K562 (cell line): ENCODE results near the gene ST6GAL1. TPM values are rescaled to one million over a fixed set of nuclear protein-coding genes. Genes with fewer than 3 reads are reported as not detected.

Source experiments
- ATAC-seq: fragments of 200-7000 bp; cut with Tn5 transposase; 3 replicates; pipeline ENCODE4 v1.9.1; 2020; ENCODE audit warnings: moderate library complexity
- BruUV-seq: library from RNA; stranded (reverse); fragments of 400-500 nt; replicated peaks from 2 replicates; lab custom pipeline; 2021; lab: Mats Ljungman, UMichigan
- CTCF ChIA-PET: fragments of 300-600 bp; formaldehyde crosslinking; extraction: SDS; loops from one replicate; lab custom pipeline; 2021; ENCODE audit warnings: low intra/inter-chr PET ratio; lab: Yijun Ruan, JAX
- POLR2A ChIA-PET: fragments of 300-600, 350-650 bp; sonication (Branson Sonifier 250); formaldehyde crosslinking; extraction: SDS; loops from one replicate; lab custom pipeline; 2021; ENCODE audit warnings: antibody characterized with exemption, inconsistent platforms; lab: Yijun Ruan, JAX
- DNase-seq, 4 experiments: peaks; one replicate each; pipeline versions ENCODE4 v3.0.0 to v3.0.0-alpha.2; 2011 to 2018; ENCODE audit warnings: low spot score in 3 of 4, mixed read lengths in 3 of 4; ENCODE audit errors: extremely low read depth in 1 of 4
- FAIRE-seq: peaks from 2 replicates; lab custom pipeline; 2011; peaks lifted over from hg19 to GRCh38; lab: Jason Lieb, UNC
- H2AFZ ChIP-seq: 2 replicates; pipeline ENCODE4 v1.6.0; 2011; ENCODE audit warnings: low read depth, low read length, control low read depth, inconsistent platforms
- H3K27ac ChIP-seq: fragments of 200-600 bp; 3 replicates; pipeline ENCODE4 v1.8.0; 2011; ENCODE audit warnings: low read depth, mild to moderate bottlenecking, control low read depth, inconsistent platforms, low read length, moderate library complexity, mixed read lengths; ENCODE audit errors: extremely low read depth
- H3K27me3 ChIP-seq, 2 experiments: fragments of 300-600 bp in 1 of 2; 2 replicates in 1 of 2; 3 replicates in 1 of 2; pipeline versions ENCODE4 v1.6.0 to v1.8.0; 2011; ENCODE audit warnings: inconsistent platforms in 2 of 2, low read length in 2 of 2, mild to moderate bottlenecking in 1 of 2, mixed read lengths in 1 of 2, moderate library complexity in 1 of 2; ENCODE audit not compliant: control insufficient read depth in 2 of 2, insufficient read depth in 2 of 2
- H3K36me3 ChIP-seq: fragments of 300-600 bp; 3 replicates; pipeline ENCODE4 v1.8.0; 2011; ENCODE audit warnings: mild to moderate bottlenecking, low read length, inconsistent platforms; ENCODE audit not compliant: control insufficient read depth, insufficient read depth
- H3K4me1 ChIP-seq, 2 experiments: fragments of 200-600 bp in 1 of 2; replicated peaks in 1 of 2; 2 replicates in 1 of 2; 3 replicates in 1 of 2; pipeline versions ENCODE4 v1.5.1 to v1.8.0; 2011; ENCODE audit warnings: inconsistent platforms in 2 of 2, low read length in 2 of 2, mild to moderate bottlenecking in 1 of 2, mixed read lengths in 1 of 2, moderate library complexity in 1 of 2; ENCODE audit not compliant: control insufficient read depth in 2 of 2, insufficient read depth in 2 of 2
- H3K4me2 ChIP-seq: 2 replicates; pipeline ENCODE4 v1.6.1; 2011; ENCODE audit warnings: low read length, control low read depth, inconsistent platforms, mixed read lengths; ENCODE audit not compliant: insufficient read depth
- H3K4me3 ChIP-seq: fragments of 200-600 bp; sonication (generic), shearing (Covaris generic); 2 replicates; pipeline ENCODE4 v1.5.1; 2016; ENCODE audit warnings: control low read depth, inconsistent platforms
- H3K79me2 ChIP-seq: fragments of 200-600 bp; 3 replicates; pipeline ENCODE4 v1.8.0; 2011; ENCODE audit warnings: low read length, inconsistent platforms; ENCODE audit not compliant: control insufficient read depth, insufficient read depth
- H3K9ac ChIP-seq, 2 experiments: 2 replicates each; pipeline versions ENCODE4 v1.6.0 to v1.6.1; 2011; ENCODE audit warnings: low read depth in 2 of 2, low read length in 2 of 2, control low read depth in 1 of 2, inconsistent platforms in 1 of 2, mild to moderate bottlenecking in 1 of 2, mixed read lengths in 1 of 2; ENCODE audit not compliant: insufficient read depth in 1 of 2
- H3K9me1 ChIP-seq: one replicate; pipeline ENCODE4 v1.6.0; 2011; ENCODE audit warnings: inconsistent platforms, mild to moderate bottlenecking, low read length, moderate library complexity; ENCODE audit not compliant: control insufficient read depth, insufficient read depth
- H3K9me3 ChIP-seq: replicated peaks from 2 replicates; pipeline ENCODE4 v1.5.1; 2011; ENCODE audit warnings: low read depth, low read length, inconsistent platforms; ENCODE audit not compliant: control insufficient read depth, insufficient read depth
- H4K20me1 ChIP-seq: replicated peaks from 2 replicates; pipeline ENCODE4 v1.6.1; 2011; ENCODE audit warnings: low read length, inconsistent platforms, mixed read lengths; ENCODE audit not compliant: control insufficient read depth, insufficient read depth
- ASH1L ChIP-seq: fragments of 450-650 bp; IDR thresholded peaks from 2 replicates; pipeline ENCODE4 v1.6.1; 2018; ENCODE audit warnings: borderline replicate concordance, mild to moderate bottlenecking, low read depth; ENCODE audit not compliant: partially characterized antibody
- FOXK1 ChIP-seq: sonication (generic); formaldehyde crosslinking; IDR thresholded peaks from 2 replicates; pipeline ENCODE4 v1.8.0; 2022; ENCODE audit warnings: missing genetic modification reagents, mild to moderate bottlenecking, borderline replicate concordance
- MED1 ChIP-seq: sonication (generic); formaldehyde crosslinking; IDR thresholded peaks from 2 replicates; pipeline ENCODE4 v1.8.1; 2023; ENCODE audit warnings: missing genetic modification reagents, borderline replicate concordance
- MEIS2 ChIP-seq: fragments of 450-650 bp; IDR thresholded peaks from 2 replicates; pipeline ENCODE4 v1.6.1; 2014; ENCODE audit warnings: mild to moderate bottlenecking; ENCODE audit not compliant: partially characterized antibody
- NONO ChIP-seq, 2 experiments: fragments of 200-400 bp in 1 of 2; fragments of 450-650 bp in 1 of 2; formaldehyde crosslinking in 1 of 2; IDR thresholded peaks; 2 replicates each; pipeline ENCODE4 v1.6.1; 2017; ENCODE audit warnings: low read depth in 2 of 2, mild to moderate bottlenecking in 2 of 2, moderate library complexity in 2 of 2, low read length in 1 of 2
- PPARD ChIP-seq: fragments of 250-450 bp; sonication (Bioruptor Pico); IDR thresholded peaks from 2 replicates; pipeline ENCODE4 v1.8.0; 2022; ENCODE audit warnings: inconsistent platforms, mild to moderate bottlenecking, moderate library complexity
- SNIP1 ChIP-seq: fragments of 450-650 bp; IDR thresholded peaks from 2 replicates; pipeline ENCODE4 v1.7.1; 2017; ENCODE audit warnings: low read depth, mild to moderate bottlenecking
- SOX6 ChIP-seq: fragments of 450-650 bp; IDR thresholded peaks from 2 replicates; pipeline ENCODE4 v1.6.1; 2014; ENCODE audit warnings: mild to moderate bottlenecking
- TCF7 ChIP-seq: sonication (generic); IDR thresholded peaks from 2 replicates; pipeline ENCODE4 v1.6.1; 2016; ENCODE audit warnings: antibody characterized with exemption, borderline replicate concordance
- XRCC5 ChIP-seq: fragments of 200-400 bp; formaldehyde crosslinking; IDR thresholded peaks from 2 replicates; pipeline ENCODE4 v1.6.1; 2017; ENCODE audit warnings: low read depth, mild to moderate bottlenecking, low read length
- ZNF12 ChIP-seq: sonication (generic); formaldehyde crosslinking; IDR thresholded peaks from 2 replicates; pipeline ENCODE4 v1.4.0; 2020; ENCODE audit warnings: mild to moderate bottlenecking, missing genetic modification reagents
- ZNF143 ChIP-seq: sonication (generic); formaldehyde crosslinking; IDR thresholded peaks from 2 replicates; pipeline ENCODE4 v1.9.0; 2022; ENCODE audit warnings: mild to moderate bottlenecking, missing genetic modification reagents
- ZNF165 ChIP-seq: fragments of 250-450 bp; sonication (Bioruptor Pico); IDR thresholded peaks from 2 replicates; pipeline ENCODE4 v1.4.0; 2020; ENCODE audit warnings: borderline replicate concordance
- ZNF3 ChIP-seq: fragments of 250-450 bp; sonication (Bioruptor Pico); IDR thresholded peaks from 2 replicates; pipeline ENCODE4 v1.5.0; 2021; ENCODE audit warnings: mild to moderate bottlenecking, moderate library complexity
- ZNF764 ChIP-seq: fragments of 250-450 bp; sonication (Bioruptor Pico); IDR thresholded peaks from 2 replicates; pipeline ENCODE4 v1.4.0; 2020; ENCODE audit warnings: low read depth, mild to moderate bottlenecking, moderate library complexity
- WGBS: fragments of 100-300 bp; shearing (Covaris generic); methylation state at CpG from one replicate; pipeline ENCODE4 v1.1.6; 2016; ENCODE audit warnings: low coverage, mixed read lengths; ENCODE audit not compliant: insufficient coverage; ENCODE audit errors: missing lambda C conversion rate; 5-methylcytosine and 5-hydroxymethylcytosine counted together
- in situ Hi-C: fragments of 300-500 bp; cut with MboI; formaldehyde crosslinking; loops from 4 replicates; pipeline ENCODE4 v1.15.0; 2018; ENCODE audit warnings: inconsistent platforms, mixed read lengths
- intact Hi-C: fragments of 100-400 bp; cut with micrococcal nuclease; formaldehyde crosslinking; loops from 2 replicates; pipeline ENCODE4 v1.14.2; 2022
- polyA plus RNA-seq, 8 experiments: library from polyadenylated mRNA; depleted of rRNA in 4 of 8; stranded (reverse) in 5 of 8; unstranded in 3 of 8; fragments of >200 nt; fragmentation: Nextera tagmentation in 2 of 8; fragmentation: Illumina TruSeq in 1 of 8; extraction: Ambion mirVana in 2 of 8; extraction: Trizol in 1 of 8; gene quantifications; 2 replicates each; pipeline versions ENCODE4 v1.2.1 to v1.2.3, GENCODE V29; 2011 to 2014; ENCODE audit warnings: inconsistent platforms in 1 of 8, missing spikeins in 1 of 8
- total RNA-seq, 7 experiments: library from RNA; depleted of rRNA in 6 of 7; stranded (reverse); fragments of >200 nt in 6 of 7; fragmentation: Illumina TruSeq in 2 of 7; extraction: Trizol in 2 of 7; gene quantifications; 2 replicates each; pipeline versions ENCODE4 v1.2.1 to v1.2.3, GENCODE V29; 2011 to 2021; ENCODE audit warnings: low replicate concordance in 1 of 7
- TF ChIP-seq, protein P1 (sequence below), 2 experiments: fragments of 450-650 bp; formaldehyde crosslinking in 1 of 2; IDR thresholded peaks; 2 replicates each; pipeline versions ENCODE4 v1.4.0 to v1.6.1; 2014 to 2020; ENCODE audit warnings: mild to moderate bottlenecking in 2 of 2, borderline replicate concordance in 1 of 2, low read depth in 1 of 2

Gene ST6GAL1
- total and polyA plus RNA-seq, 9 of the 15 experiments (the other 6 are each of a cell fraction or from before 2014, with no cell fraction given) = 31.9 to 145 (median 71.0) TPM

DNA sequence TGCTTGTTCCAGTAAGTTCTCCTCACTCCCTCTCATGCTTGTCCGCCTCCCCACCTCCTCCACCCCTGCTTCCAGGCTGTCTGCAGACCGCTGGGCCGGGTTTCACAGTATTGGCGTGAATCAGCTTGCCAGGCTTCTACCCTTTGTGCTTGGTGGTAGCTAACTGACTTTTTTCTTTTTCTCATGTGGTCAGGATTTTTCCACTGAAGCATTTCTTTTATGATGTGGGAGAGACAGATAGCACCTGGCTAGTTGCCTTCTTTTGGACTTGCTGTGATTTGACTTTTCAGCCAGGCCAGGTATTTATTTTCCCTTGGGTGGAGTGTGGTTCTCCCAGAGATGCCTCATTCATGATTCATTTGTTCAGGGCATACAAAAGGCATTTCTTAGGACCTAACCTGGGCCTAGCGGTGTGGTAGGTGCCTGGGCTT lies 60.6 kb downstream of the ST6GAL1 start:
- Histone ChIP-seq H2AFZ (no peak overlapping the region), H3K4me3 (no peak overlapping the region), H3K27ac (no peak overlapping the region), H3K4me2 (no peak overlapping the region), H3K27me3 (no peaks in the 10 kb centered on the region), H3K79me2 (peaks cover 26% of the 10 kb centered on the region; the same call in 2 of the 3 replicates), H3K36me3 (peaks cover 62% of the 10 kb centered on the region; the same call in 2 of the 3 replicates), H4K20me1 (no peaks in the 10 kb centered on the region), H3K9ac (no peak overlapping the region), H3K4me1 (peaks cover 6 to 35% of the 10 kb centered on the region in 2 experiments; a peak in 4 of 5 replicates), H3K9me3 (no peaks in the 10 kb centered on the region), H3K9me1 (no peaks in the 10 kb centered on the region)
- ATAC-seq (no peak), FAIRE-seq (no peak), DNase-seq (no peak)
- 100% methylated on average over 4 of the region's 5 CpGs for WGBS
- intact Hi-C loops = no loop called here
- in situ Hi-C loops = no loop called here
- BruUV-seq = no TSS peak
- ChIA-PET CTCF (interaction anchor here (0.6 kb wide), 1 partner anchor 75 kb away, joined by 5 read pairs; no protein-coding TSS in a partner anchor), POLR2A (interaction anchor here (0.7 kb wide), 1 partner anchor 14 kb away, joined by 3 read pairs; no protein-coding TSS in a partner anchor)
- TF ChIP-seq FOXK1 (CRISPR knock-in tag) = no peak
- TF ChIP-seq ZNF143 (CRISPR knock-in tag) = no peak
- no peak for TF ChIP-seq NONO (IDR thresholded peaks at IDR 0.05; ENCODE audit: low read depth in 2 of 2, low read length in 1 of 2)
- TF ChIP-seq MED1 = no peak
- no peak for TF ChIP-seq ZNF12 (CRISPR knock-in tag)
- no peak for TF ChIP-seq PPARD (CRISPR knock-in tag)
- no peak for TF ChIP-seq SOX6
- TF ChIP-seq, protein P1, sequence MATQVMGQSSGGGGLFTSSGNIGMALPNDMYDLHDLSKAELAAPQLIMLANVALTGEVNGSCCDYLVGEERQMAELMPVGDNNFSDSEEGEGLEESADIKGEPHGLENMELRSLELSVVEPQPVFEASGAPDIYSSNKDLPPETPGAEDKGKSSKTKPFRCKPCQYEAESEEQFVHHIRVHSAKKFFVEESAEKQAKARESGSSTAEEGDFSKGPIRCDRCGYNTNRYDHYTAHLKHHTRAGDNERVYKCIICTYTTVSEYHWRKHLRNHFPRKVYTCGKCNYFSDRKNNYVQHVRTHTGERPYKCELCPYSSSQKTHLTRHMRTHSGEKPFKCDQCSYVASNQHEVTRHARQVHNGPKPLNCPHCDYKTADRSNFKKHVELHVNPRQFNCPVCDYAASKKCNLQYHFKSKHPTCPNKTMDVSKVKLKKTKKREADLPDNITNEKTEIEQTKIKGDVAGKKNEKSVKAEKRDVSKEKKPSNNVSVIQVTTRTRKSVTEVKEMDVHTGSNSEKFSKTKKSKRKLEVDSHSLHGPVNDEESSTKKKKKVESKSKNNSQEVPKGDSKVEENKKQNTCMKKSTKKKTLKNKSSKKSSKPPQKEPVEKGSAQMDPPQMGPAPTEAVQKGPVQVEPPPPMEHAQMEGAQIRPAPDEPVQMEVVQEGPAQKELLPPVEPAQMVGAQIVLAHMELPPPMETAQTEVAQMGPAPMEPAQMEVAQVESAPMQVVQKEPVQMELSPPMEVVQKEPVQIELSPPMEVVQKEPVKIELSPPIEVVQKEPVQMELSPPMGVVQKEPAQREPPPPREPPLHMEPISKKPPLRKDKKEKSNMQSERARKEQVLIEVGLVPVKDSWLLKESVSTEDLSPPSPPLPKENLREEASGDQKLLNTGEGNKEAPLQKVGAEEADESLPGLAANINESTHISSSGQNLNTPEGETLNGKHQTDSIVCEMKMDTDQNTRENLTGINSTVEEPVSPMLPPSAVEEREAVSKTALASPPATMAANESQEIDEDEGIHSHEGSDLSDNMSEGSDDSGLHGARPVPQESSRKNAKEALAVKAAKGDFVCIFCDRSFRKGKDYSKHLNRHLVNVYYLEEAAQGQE (IDR thresholded peaks at IDR 0.05; ENCODE audit: borderline replicate concordance) = no peak
- TF ChIP-seq, protein P1 (CRISPR knock-in tag; IDR thresholded peaks at IDR 0.05; ENCODE audit: low read depth) = no peak
- TF ChIP-seq MEIS2 = no peak
- no peak for TF ChIP-seq TCF7
- no peak for TF ChIP-seq XRCC5
- TF ChIP-seq ASH1L = no peak
- TF ChIP-seq ZNF165 (CRISPR knock-in tag) = no peak
- TF ChIP-seq SNIP1 = no peak
- no peak for TF ChIP-seq ZNF764
- no peak for TF ChIP-seq ZNF3 (CRISPR knock-in tag)
